Hepatocyte (in vitro differentiated cells): ENCODE results near the gene OR5K2.

Experiments
- CTCF ChIP-seq: fragments of 200-600 bp; sonication (generic); IDR thresholded peaks from 2 replicates; pipeline ENCODE4 v1.5.1; 2016; ENCODE audit warnings: antibody characterized with exemption, mild to moderate bottlenecking; ENCODE audit not compliant: poor library complexity
- EZH2 ChIP-seq: fragments of 200-600 bp; sonication (generic); IDR thresholded peaks from 2 replicates; pipeline ENCODE4 v1.6.1; 2016; ENCODE audit warnings: antibody characterized with exemption, mild to moderate bottlenecking, borderline replicate concordance

- no peak for TF ChIP-seq CTCF
- TF ChIP-seq EZH2 = no peak
These were observed 36.7 kb downstream of the OR5K2 start for GRCh38 chr3:98534168-98534567.
